Measurements from ENCODE around the gene PROX1.
"Not testable (repeated sequence)": the region's sequence is repeated elsewhere in the genome, so short reads cannot be mapped to it uniquely, and the experiment has no call there.

PROX1 gene

GRCh38 chr1:214086945-214087344 lies 99.2 kb downstream of the PROX1 start:
- Histone ChIP-seq H3K4me1 (ENCODE audit: control insufficient read depth in 1 of 2, insufficient read depth in 2 of 2, low read length in 2 of 2) (no peaks in the 10 kb centered on the region), H3K9me3 (ENCODE audit: control insufficient read depth in 1 of 2, low read length in 2 of 2) (no peaks in the 10 kb centered on the region), H3K36me3 (ENCODE audit: control insufficient read depth in 1 of 2, insufficient read depth in 2 of 2, low read length in 2 of 2) (no peaks in the 10 kb centered on the region), H3K27ac (ENCODE audit: low read length) (no peak overlapping the region), H3K4me3 (ENCODE audit: low read depth in 1 of 2, low read length in 2 of 2) (no peak overlapping the region), H3K27me3 (ENCODE audit: low read depth, low read length) (no peaks in the 10 kb centered on the region)

- H3K4me3 ChIP-seq (ENCODE audit: low read depth in 1 of 2, low read length in 2 of 2); H3K36me3 ChIP-seq (ENCODE audit: control insufficient read depth in 1 of 2, insufficient read depth in 2 of 2, low read length in 2 of 2); H3K4me1 ChIP-seq (ENCODE audit: control insufficient read depth in 1 of 2, insufficient read depth in 2 of 2, low read length in 2 of 2); H3K9me3 ChIP-seq (ENCODE audit: control insufficient read depth in 1 of 2, low read length in 2 of 2); H3K27me3 ChIP-seq (ENCODE audit: low read depth, low read length); H3K27ac ChIP-seq (ENCODE audit: low read length): not testable (repeated sequence)
These were observed 101.2 kb downstream of the PROX1 start for GRCh38 chr1:214089003-214089402.

Data from muscle layer of duodenum (tissue), 2 donors.